Spleen (tissue), 11 donors: ENCODE measurements around the gene DPM2. TPM values are rescaled to one million over a fixed set of nuclear protein-coding genes. Genes with fewer than 3 reads are reported as not detected.

ENCODE experiments used
- DNase-seq: peaks from one replicate; pipeline ENCODE4 v3.0.0-alpha.2; 2020
- H3K27ac ChIP-seq, 8 donors: fragments of 200-600 bp; sonication (generic) in 7 of 8; 1 replicate in 4 of 8; 2 replicates in 4 of 8; pipeline versions ENCODE4 v1.5.0 to v1.8.0; 2016 to 2021; ENCODE audit warnings: inconsistent platforms in 4 of 8, mild to moderate bottlenecking in 4 of 8, moderate library complexity in 1 of 8
- H3K27me3 ChIP-seq, 7 donors: fragments of 200-600 bp; sonication (generic) in 6 of 7; replicated peaks in 1 of 7; 1 replicate in 4 of 7; 2 replicates in 3 of 7; pipeline versions ENCODE4 v1.5.0 to v1.8.0; 2016 to 2021; ENCODE audit warnings: inconsistent platforms in 3 of 7, mild to moderate bottlenecking in 1 of 7
- H3K36me3 ChIP-seq, 6 donors: fragments of 200-600 bp; sonication (generic) in 5 of 6; 1 replicate in 4 of 6; 2 replicates in 2 of 6; pipeline versions ENCODE4 v1.5.0 to v1.8.0; 2016 to 2021; ENCODE audit warnings: inconsistent platforms in 2 of 6
- H3K4me1 ChIP-seq, 6 donors: fragments of 200-600 bp; sonication (generic) in 5 of 6; 1 replicate in 3 of 6; 2 replicates in 3 of 6; pipeline versions ENCODE4 v1.5.0 to v1.8.0; 2016 to 2021; ENCODE audit warnings: inconsistent platforms in 3 of 6
- H3K4me3 ChIP-seq, 8 donors: fragments of 200-600 bp; sonication (generic) in 7 of 8; 1 replicate in 4 of 8; 2 replicates in 4 of 8; pipeline versions ENCODE4 v1.5.0 to v1.8.0; 2016 to 2021; ENCODE audit warnings: inconsistent platforms in 4 of 8, mild to moderate bottlenecking in 4 of 8, moderate library complexity in 2 of 8
- H3K9me3 ChIP-seq, 8 donors: fragments of 200-600 bp; sonication (generic) in 7 of 8; 1 replicate in 4 of 8; 2 replicates in 4 of 8; pipeline versions ENCODE4 v1.5.0 to v1.8.0; 2016 to 2021; ENCODE audit warnings: inconsistent platforms in 4 of 8
- POLR2A ChIP-seq, 3 donors: fragments of 450-650 bp; IDR thresholded peaks; one replicate each; pipeline ENCODE4 v1.5.1; 2017; ENCODE audit warnings: antibody characterized with exemption in 3 of 3, mild to moderate bottlenecking in 1 of 3
- POLR2AphosphoS5 ChIP-seq, 3 donors: sonication (generic); formaldehyde crosslinking; IDR thresholded peaks; one replicate each; pipeline ENCODE4 v1.5.1; 2017; ENCODE audit warnings: antibody characterized with exemption in 3 of 3
- WGBS, 5 donors: extraction: QIAGEN DNeasy Blood & Tissue Kit in 3 of 5; methylation state at CpG; one replicate each; pipeline versions ENCODE4 v1.1.5 to v1.1.7; 2013 to 2018; 5-methylcytosine and 5-hydroxymethylcytosine counted together
- intact Hi-C: fragments of 100-400 bp; cut with DNase I; formaldehyde crosslinking; loops from one replicate; pipeline ENCODE4 v1.15.0; 2023; ENCODE audit warnings: low total_unique reads
- polyA plus RNA-seq, 3 donors: library from polyadenylated mRNA; stranded (reverse); fragments of 200-250 nt; gene quantifications; one replicate each; pipeline ENCODE4 v1.2.1, GENCODE V29; 2013
- total RNA-seq, 7 donors: library from RNA; depleted of rRNA in 3 of 7; stranded (reverse); fragments of >200 nt in 3 of 7; fragmentation: NEBNext Ultra II Directional in 4 of 7; extraction: Animal tissue kit (Norgen Biotek cat#: 25700) in 4 of 7; gene quantifications; one replicate each; pipeline versions ENCODE4 v1.1.0 to v1.2.1, GENCODE V29; 2016 to 2021
- TF ChIP-seq, protein P1 (sequence below), 11 experiments: fragments of 200-600 bp in 7 of 11; fragments of 450-650 bp in 4 of 11; sonication (generic) in 4 of 11; IDR thresholded peaks in 8 of 11; conservative IDR thresholded peaks in 3 of 11; 1 replicate in 7 of 11; 2 replicates in 4 of 11; pipeline versions ENCODE4 v1.4.0 to v1.8.0; 2016 to 2021; ENCODE audit warnings: antibody characterized with exemption in 11 of 11, inconsistent platforms in 4 of 11, mild to moderate bottlenecking in 1 of 11
- donor health status: healthy with polysubstance abuse.
- donor health status: DM: no; HTN: no; CAD: no; lungs with moderate emphysema.
- donor health status: DM: no; HTN: no; CAD: no.
- donor health status: Bipolar disorder and iron deficiency.
- donor health status: healthy.
- donor health status: DM: no; HTN: no; CAD: no.
- donor health status: DM: yes; HTN: yes; CAD: no.

The DPM2 gene
- total and polyA plus RNA-seq, 10 donors, result 19.5 to 33.8 (median 25.4) TPM

DNA sequence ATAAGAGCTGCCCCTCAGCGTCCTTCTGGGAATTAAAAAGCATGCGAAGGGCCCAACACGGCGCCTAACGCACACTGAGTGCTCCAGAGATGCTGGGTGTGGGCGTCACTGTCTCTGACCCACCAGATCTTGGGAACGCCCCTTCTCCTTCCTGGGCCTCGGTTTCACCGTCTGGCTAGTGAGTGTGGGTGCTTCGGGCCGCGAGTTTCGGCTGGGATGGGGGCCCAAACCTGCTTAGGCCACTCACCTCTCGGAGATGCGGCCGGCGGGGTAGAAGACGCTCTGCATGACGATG, 10.8 kb downstream of the DPM2 start:
- Histone ChIP-seq H3K4me3 (peak overlapping the region in 6 of 8 donors; percentile 24 to 70 (median 36)), H3K27me3 (peaks cover 0 to 80% (median 16%) of the 10 kb centered on the region in 7 donors), H3K36me3 (no peaks in the 10 kb centered on the region), H3K27ac (no peak overlapping the region), H3K4me1 (peaks cover 30 to 67% (median 46%) of the 10 kb centered on the region in 6 donors), H3K9me3 (no peaks in the 10 kb centered on the region)
- intact Hi-C loops, result no loop called here
- DNase-seq, result no peak
- 8 to 11% (median 10%) methylated on average over 19 of the region's 19 CpGs for WGBS, 5 donors
- TF ChIP-seq POLR2A (IDR thresholded peaks at IDR 0.05) (no peak), POLR2AphosphoS5 (IDR thresholded peaks at IDR 0.05) (peak in 1 of 3 donors; percentile 21)
- TF ChIP-seq, protein P1, sequence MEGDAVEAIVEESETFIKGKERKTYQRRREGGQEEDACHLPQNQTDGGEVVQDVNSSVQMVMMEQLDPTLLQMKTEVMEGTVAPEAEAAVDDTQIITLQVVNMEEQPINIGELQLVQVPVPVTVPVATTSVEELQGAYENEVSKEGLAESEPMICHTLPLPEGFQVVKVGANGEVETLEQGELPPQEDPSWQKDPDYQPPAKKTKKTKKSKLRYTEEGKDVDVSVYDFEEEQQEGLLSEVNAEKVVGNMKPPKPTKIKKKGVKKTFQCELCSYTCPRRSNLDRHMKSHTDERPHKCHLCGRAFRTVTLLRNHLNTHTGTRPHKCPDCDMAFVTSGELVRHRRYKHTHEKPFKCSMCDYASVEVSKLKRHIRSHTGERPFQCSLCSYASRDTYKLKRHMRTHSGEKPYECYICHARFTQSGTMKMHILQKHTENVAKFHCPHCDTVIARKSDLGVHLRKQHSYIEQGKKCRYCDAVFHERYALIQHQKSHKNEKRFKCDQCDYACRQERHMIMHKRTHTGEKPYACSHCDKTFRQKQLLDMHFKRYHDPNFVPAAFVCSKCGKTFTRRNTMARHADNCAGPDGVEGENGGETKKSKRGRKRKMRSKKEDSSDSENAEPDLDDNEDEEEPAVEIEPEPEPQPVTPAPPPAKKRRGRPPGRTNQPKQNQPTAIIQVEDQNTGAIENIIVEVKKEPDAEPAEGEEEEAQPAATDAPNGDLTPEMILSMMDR (IDR thresholded peaks at IDR 0.05 in 8 of 11, conservative IDR thresholded peaks at IDR 0.05 in 3 of 11), result no peak

DNA sequence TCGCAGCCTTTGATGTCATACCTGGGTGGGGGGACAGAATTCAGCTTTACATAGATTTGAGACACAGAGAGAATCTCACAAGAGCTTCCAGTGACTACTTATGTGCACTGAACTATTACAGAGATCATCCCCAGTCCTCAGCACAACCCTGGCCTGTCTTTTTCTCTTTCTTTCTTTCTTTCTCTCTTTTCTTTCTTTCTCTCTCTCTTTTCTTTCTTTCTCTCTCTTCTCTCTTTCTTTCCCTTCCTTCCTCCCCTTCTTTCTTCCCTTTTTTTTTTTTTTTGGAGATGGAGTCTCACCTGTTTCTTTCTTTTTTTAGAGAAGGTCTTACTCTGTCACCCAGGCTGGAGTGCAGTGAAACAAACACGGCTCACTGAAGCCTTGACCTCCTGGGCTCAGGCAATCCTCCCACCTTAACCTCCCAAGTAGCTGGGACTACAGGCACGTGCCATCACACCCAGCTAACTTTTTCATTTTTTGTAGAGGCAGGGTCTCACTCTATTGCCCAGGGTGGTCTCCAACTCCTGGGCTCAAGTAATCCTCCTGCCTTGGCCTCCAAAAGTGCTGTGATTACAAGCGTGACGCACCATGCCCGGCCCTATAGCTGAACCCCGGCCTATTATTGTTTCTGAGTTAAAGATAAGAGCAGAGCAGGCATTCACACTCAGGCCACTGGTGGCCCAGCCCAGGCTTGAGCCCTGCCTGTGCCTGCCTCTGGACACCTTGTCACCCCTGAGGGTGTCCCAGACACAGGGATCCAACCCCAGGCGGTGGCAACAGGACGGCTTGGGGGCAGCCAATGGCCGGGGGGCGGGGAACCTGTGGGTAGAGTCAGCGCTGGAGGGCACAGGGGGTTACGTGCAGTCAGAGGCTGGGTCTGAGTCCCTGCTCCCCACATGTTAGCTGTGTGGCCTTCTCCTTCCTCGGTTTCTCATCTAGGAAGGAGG, 11.4 kb downstream of the DPM2 start:
- H3K9me3 ChIP-seq, result no peaks in the 10 kb centered on the region
- H3K4me1 ChIP-seq, result peaks cover 33 to 67% (median 46%) of the 10 kb centered on the region in 6 donors
- intact Hi-C loops, result no loop called here
- no peak overlapping the region for H3K27ac ChIP-seq
- DNase-seq, result no peak
- TF ChIP-seq, protein P1 (IDR thresholded peaks at IDR 0.05 in 8 of 11, conservative IDR thresholded peaks at IDR 0.05 in 3 of 11), result no peak
- TF ChIP-seq POLR2AphosphoS5 (IDR thresholded peaks at IDR 0.05) (no peak), POLR2A (IDR thresholded peaks at IDR 0.05) (no peak)
- H3K4me3 ChIP-seq, result peak overlapping the region in 1 of 8 donors; percentile 70
- 73 to 80% (median 78%) methylated on average over 9 to 14 of the region's 14 CpGs for WGBS, 5 donors
- H3K27me3 ChIP-seq, result peaks cover 0 to 82% (median 16%) of the 10 kb centered on the region in 7 donors
- H3K36me3 ChIP-seq, result no peaks in the 10 kb centered on the region

DNA sequence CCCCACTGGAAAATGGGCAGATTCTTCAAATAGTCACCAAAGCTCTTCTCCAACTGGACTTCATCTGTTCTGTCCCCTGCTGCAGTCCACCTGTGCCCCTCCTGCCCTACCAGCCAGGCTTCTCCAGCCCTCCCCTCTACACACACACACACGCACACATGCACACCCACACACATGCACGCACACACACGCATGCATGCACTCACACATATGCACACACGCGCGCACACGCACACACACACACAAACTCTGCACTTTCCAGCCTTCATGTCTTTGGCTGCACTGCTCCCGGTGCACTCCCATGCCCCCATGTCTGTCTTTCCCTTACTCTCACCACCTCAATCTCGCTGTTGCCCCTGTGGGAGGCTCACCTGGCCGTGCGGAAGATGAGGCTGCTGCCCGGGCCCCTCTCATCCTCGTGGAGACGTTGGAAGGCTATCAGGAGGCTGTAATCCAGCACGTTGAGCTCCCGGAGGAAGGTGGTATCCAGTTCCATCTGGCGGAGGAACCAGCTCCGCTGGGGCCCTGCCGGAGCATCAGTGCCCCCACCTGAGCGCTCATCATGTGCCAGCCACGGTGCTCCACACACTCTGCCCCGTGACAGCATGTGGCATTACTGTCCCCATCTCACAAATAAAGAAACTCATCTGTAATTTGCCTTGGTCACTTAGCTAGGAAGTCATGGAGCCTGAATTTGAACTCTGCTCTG, 12.8 kb downstream of the DPM2 start:
- no peak for DNase-seq
- TF ChIP-seq, protein P1 (IDR thresholded peaks at IDR 0.05 in 8 of 11, conservative IDR thresholded peaks at IDR 0.05 in 3 of 11), result no peak
- TF ChIP-seq POLR2AphosphoS5 (IDR thresholded peaks at IDR 0.05), result no peak
- TF ChIP-seq POLR2A (IDR thresholded peaks at IDR 0.05), result no peak
- Histone ChIP-seq H3K27ac (no peak overlapping the region), H3K36me3 (no peaks in the 10 kb centered on the region), H3K4me1 (peaks cover 26 to 67% (median 42%) of the 10 kb centered on the region in 6 donors), H3K4me3 (no peak overlapping the region), H3K9me3 (no peaks in the 10 kb centered on the region), H3K27me3 (peaks cover 0 to 68% (median 16%) of the 10 kb centered on the region in 7 donors)
- intact Hi-C loops, result loop anchor here (5.0 kb wide), 3 partner anchors 138 to 423 kb away; partner anchors contain the start of genes CDK9 and TOR2A
- 89 to 96% (median 93%) methylated on average over 22 of the region's 22 CpGs for WGBS, 5 donors
